ENCODE results near the gene NMS. TPM values are rescaled to one million over a fixed set of nuclear protein-coding genes. Genes with fewer than 3 reads are reported as not detected.

NMS gene
- total RNA-seq, 1 donor from 2014 or later, result not detected

GRCh38 chr2:100460904-100461530 is 9.3 kb upstream of the NMS start:
- TF ChIP-seq CTCF (IDR thresholded peaks at IDR 0.05; ENCODE audit: insufficient read depth, low read length, poor library complexity, severe bottlenecking), result no peak
- Histone ChIP-seq H3K36me3 (ENCODE audit: control insufficient read depth, insufficient read depth, low read length) (no peaks in the 10 kb centered on the region), H3K27me3 (ENCODE audit: control insufficient read depth, insufficient read depth, low read length) (no peaks in the 10 kb centered on the region)

DNA sequence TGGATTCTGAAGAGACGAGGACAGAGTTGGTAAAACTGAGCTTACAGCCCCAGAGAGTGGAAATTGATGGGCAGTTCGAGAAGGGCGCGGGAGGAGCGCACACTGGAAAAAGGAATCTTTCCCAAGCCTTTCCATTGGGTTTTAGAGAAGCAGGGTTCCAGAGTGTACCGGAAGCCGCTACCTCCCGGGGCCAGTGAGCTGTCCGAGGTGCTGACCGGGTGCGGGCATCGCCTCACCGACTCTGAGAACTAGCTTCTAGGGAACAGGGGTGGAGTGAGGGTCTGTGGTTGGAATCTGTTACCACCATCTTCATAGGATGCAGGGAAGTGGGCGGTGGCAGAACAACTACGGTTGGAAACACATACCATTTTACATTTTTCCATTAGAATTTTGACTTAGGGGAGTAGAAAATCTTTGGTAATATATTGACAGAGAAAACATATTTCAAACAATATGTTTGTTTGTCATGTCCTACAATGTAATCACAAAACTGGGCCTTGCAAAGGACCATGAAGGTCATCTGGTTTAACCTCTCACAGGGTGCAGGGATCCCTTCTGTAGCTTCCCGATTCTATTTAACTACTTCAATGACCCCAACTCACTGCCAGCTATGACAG is 724 bp downstream of the NMS start:
- no peak for DNase-seq (ENCODE audit: low read depth)
- TF ChIP-seq CTCF (IDR thresholded peaks at IDR 0.05; ENCODE audit: insufficient read depth, low read length, poor library complexity, severe bottlenecking), result no peak
- Histone ChIP-seq H3K27me3 (ENCODE audit: control insufficient read depth, insufficient read depth, low read length) (no peaks in the 10 kb centered on the region), H3K36me3 (ENCODE audit: control insufficient read depth, insufficient read depth, low read length) (no peaks in the 10 kb centered on the region), H3K4me3 (ENCODE audit: low read depth, low read length) (no peak overlapping the region)

More at GRCh38 chr2:100460904-100461530, 9.3 kb upstream of the NMS start:
- no peak for DNase-seq (ENCODE audit: low read depth)
- H3K4me3 ChIP-seq (ENCODE audit: low read depth, low read length), result no peak overlapping the region

- Histone ChIP-seq H3K36me3 (ENCODE audit: control insufficient read depth, insufficient read depth, low read length) (no peaks in the 10 kb centered on the region), H3K27me3 (ENCODE audit: control insufficient read depth, insufficient read depth, low read length) (no peaks in the 10 kb centered on the region), H3K4me3 (ENCODE audit: low read depth, low read length) (no peak overlapping the region)
- no peak for TF ChIP-seq CTCF (IDR thresholded peaks at IDR 0.05; ENCODE audit: insufficient read depth, low read length, poor library complexity, severe bottlenecking)
- no peak for DNase-seq (ENCODE audit: low read depth)
These were observed 6.3 kb downstream of the NMS start for GRCh38 chr2:100476606-100477005.

DNA sequence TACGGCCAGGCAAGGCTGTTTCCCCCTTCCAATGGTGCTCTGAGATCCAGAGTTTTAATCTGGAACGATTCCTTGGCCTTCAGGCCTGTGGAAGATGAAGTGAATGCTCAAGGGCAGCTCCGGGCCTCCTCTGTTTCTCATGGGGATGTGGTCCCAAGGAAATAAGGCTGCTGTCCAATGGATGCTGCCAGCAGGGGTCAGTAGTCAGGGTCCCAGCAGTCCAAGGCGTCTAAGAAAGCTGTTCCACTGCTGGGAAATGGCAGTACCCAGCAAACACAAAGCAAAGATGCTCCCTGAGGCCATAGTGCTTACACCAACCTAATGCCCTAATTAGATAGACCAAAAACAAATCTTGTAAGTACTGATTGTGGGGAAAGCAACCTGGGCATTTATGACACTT is 12.5 kb downstream of the NMS start:
- Histone ChIP-seq H3K36me3 (ENCODE audit: control insufficient read depth, insufficient read depth, low read length) (no peaks in the 10 kb centered on the region), H3K27me3 (ENCODE audit: control insufficient read depth, insufficient read depth, low read length) (no peaks in the 10 kb centered on the region), H3K4me3 (ENCODE audit: low read depth, low read length) (no peak overlapping the region)
- DNase-seq (ENCODE audit: low read depth), result no peak
- peak; percentile 11 for TF ChIP-seq CTCF (IDR thresholded peaks at IDR 0.05; ENCODE audit: insufficient read depth, low read length, poor library complexity, severe bottlenecking)

- DNase-seq (ENCODE audit: low read depth), result no peak
- no peak for TF ChIP-seq CTCF (IDR thresholded peaks at IDR 0.05; ENCODE audit: insufficient read depth, low read length, poor library complexity, severe bottlenecking)
- no peaks in the 10 kb centered on the region for H3K36me3 ChIP-seq (ENCODE audit: control insufficient read depth, insufficient read depth, low read length)
- H3K4me3 ChIP-seq (ENCODE audit: low read depth, low read length), result no peak overlapping the region
- no peaks in the 10 kb centered on the region for H3K27me3 ChIP-seq (ENCODE audit: control insufficient read depth, insufficient read depth, low read length)
These were observed 13.6 kb downstream of the NMS start for GRCh38 chr2:100483895-100484294.

DNA sequence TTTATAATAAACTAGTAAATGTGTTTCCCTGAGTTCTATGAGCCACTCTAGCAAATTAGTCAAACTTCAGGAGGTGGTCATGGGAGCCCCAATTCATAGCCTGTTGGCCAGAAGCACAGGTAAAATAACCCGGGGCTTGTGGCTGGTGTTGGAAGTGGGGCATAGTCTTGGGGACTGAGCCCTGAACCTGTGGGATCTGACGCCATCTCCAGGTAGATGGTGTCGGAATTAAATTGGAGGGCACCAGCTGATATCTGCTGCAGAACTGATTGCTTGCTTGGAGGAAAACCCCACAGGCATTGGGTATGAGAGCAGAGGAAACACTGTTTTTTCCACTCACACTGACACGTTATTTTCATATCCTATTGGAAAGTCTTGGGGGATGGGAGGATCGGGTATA is 14.1 kb downstream of the NMS start:
- TF ChIP-seq CTCF (IDR thresholded peaks at IDR 0.05; ENCODE audit: insufficient read depth, low read length, poor library complexity, severe bottlenecking), result no peak
- H3K27me3 ChIP-seq (ENCODE audit: control insufficient read depth, insufficient read depth, low read length), result no peaks in the 10 kb centered on the region
- H3K36me3 ChIP-seq (ENCODE audit: control insufficient read depth, insufficient read depth, low read length), result no peaks in the 10 kb centered on the region
- H3K4me3 ChIP-seq (ENCODE audit: low read depth, low read length), result no peak overlapping the region
- DNase-seq (ENCODE audit: low read depth), result no peak

All from kidney epithelial cell (primary cell).